HepG2 (cell line): ENCODE results near the gene RAB3B. TPM values are rescaled to one million over a fixed set of nuclear protein-coding genes. Genes with fewer than 3 reads are reported as not detected.

ENCODE experiments used
- ARNT2 ChIP-seq: sonication (generic); formaldehyde crosslinking; IDR thresholded peaks from 2 replicates; pipeline ENCODE4 v1.8.0; 2022; ENCODE audit warnings: mild to moderate bottlenecking, low read depth, missing genetic modification reagents, moderate library complexity
- CBX2 ChIP-seq, 2 experiments: fragments of 200-600 bp in 1 of 2; sonication (generic); formaldehyde crosslinking in 1 of 2; IDR thresholded peaks; 2 replicates each; pipeline versions ENCODE4 v1.7.0 to v1.8.1; 2018 to 2022; ENCODE audit warnings: low read depth in 2 of 2, low read length in 1 of 2, mild to moderate bottlenecking in 1 of 2, missing genetic modification reagents in 1 of 2
- FOXM1 ChIP-seq: sonication (generic); formaldehyde crosslinking; IDR thresholded peaks from 2 replicates; pipeline ENCODE4 v1.5.0; 2020; ENCODE audit warnings: missing genetic modification reagents
- GTF2F1 ChIP-seq: fragments of 150-350 bp; IDR thresholded peaks from 2 replicates; pipeline ENCODE4 v1.6.1; 2014; ENCODE audit warnings: low read length
- MAFK ChIP-seq, 2 experiments: IDR thresholded peaks in 1 of 2; conservative IDR thresholded peaks in 1 of 2; 2 replicates each; pipeline ENCODE4 v1.6.1; 2011; ENCODE audit warnings: improper control_type of control experiment in 2 of 2, low read length in 2 of 2
- MZF1 ChIP-seq: sonication (generic); formaldehyde crosslinking; IDR thresholded peaks from 2 replicates; pipeline ENCODE4 v1.8.1; 2023; ENCODE audit warnings: mild to moderate bottlenecking, missing genetic modification reagents, borderline replicate concordance
- NFAT5 ChIP-seq: sonication (generic); formaldehyde crosslinking; IDR thresholded peaks from 2 replicates; pipeline ENCODE4 v1.4.0; 2020; ENCODE audit warnings: missing genetic modification reagents
- SP5 ChIP-seq: IDR thresholded peaks from 2 replicates; pipeline ENCODE4 v1.6.1; 2016; ENCODE audit warnings: low read depth, borderline replicate concordance
- TEAD3 ChIP-seq: optimal IDR thresholded peaks from 2 replicates; pipeline ENCODE3; 2016; ENCODE audit warnings: borderline replicate concordance
- TFAP4 ChIP-seq: sonication (generic); IDR thresholded peaks from 2 replicates; pipeline ENCODE4 v1.6.1; 2016; ENCODE audit warnings: low read depth, borderline replicate concordance
- THYN1 ChIP-seq: sonication (generic); formaldehyde crosslinking; IDR thresholded peaks from 2 replicates; pipeline ENCODE4 v1.8.1; 2023; ENCODE audit warnings: low read depth, mild to moderate bottlenecking, moderate library complexity, missing genetic modification reagents, borderline replicate concordance
- U2AF2 ChIP-seq: fragments of 200-400 bp; formaldehyde crosslinking; IDR thresholded peaks from 2 replicates; pipeline ENCODE4 v1.6.1; 2017; ENCODE audit warnings: low read depth, mild to moderate bottlenecking, low read length
- ZFP41 ChIP-seq: sonication (generic); formaldehyde crosslinking; IDR thresholded peaks from 2 replicates; pipeline ENCODE4 v1.4.0; 2020; ENCODE audit warnings: mild to moderate bottlenecking, missing genetic modification reagents, borderline replicate concordance
- ZNF577 ChIP-seq: sonication (generic); formaldehyde crosslinking; IDR thresholded peaks from 2 replicates; pipeline ENCODE4 v1.4.0; 2020; ENCODE audit warnings: mild to moderate bottlenecking, low read depth, missing genetic modification reagents, borderline replicate concordance
- ZNF678 ChIP-seq: sonication (generic); formaldehyde crosslinking; IDR thresholded peaks from 2 replicates; pipeline ENCODE4 v1.4.0; 2020; ENCODE audit warnings: mild to moderate bottlenecking, missing genetic modification reagents
- ZNF713 ChIP-seq: sonication (generic); formaldehyde crosslinking; IDR thresholded peaks from 2 replicates; pipeline ENCODE4 v1.4.0; 2020; ENCODE audit warnings: mild to moderate bottlenecking, missing genetic modification reagents
- ZNF776 ChIP-seq: sonication (generic); formaldehyde crosslinking; IDR thresholded peaks from 2 replicates; pipeline ENCODE4 v1.4.0; 2020; ENCODE audit warnings: mild to moderate bottlenecking, missing genetic modification reagents
- ZNF792 ChIP-seq: IDR thresholded peaks from 2 replicates; pipeline ENCODE4 v1.6.1; 2016
- polyA plus RNA-seq, 8 experiments: library from polyadenylated mRNA; depleted of rRNA in 3 of 8; stranded (reverse) in 7 of 8; unstranded in 1 of 8; fragments of >200 nt; fragmentation: Illumina TruSeq in 4 of 8; extraction: Trizol in 4 of 8; gene quantifications; 2 replicates each; pipeline versions ENCODE4 v1.2.1 to v1.2.3, GENCODE V29; 2011 to 2016; ENCODE audit warnings: low read depth in 4 of 8, missing spikeins in 1 of 8, mixed read lengths in 1 of 8; ENCODE audit not compliant: insufficient read depth in 1 of 8
- total RNA-seq, 5 experiments: library from RNA; depleted of rRNA; stranded (reverse); fragments of >200 nt; fragmentation: Illumina TruSeq; extraction: Trizol; gene quantifications; 2 replicates each; pipeline ENCODE4 v1.2.3, GENCODE V29; 2016; ENCODE audit warnings: low read depth in 1 of 5
- TF ChIP-seq, protein P1 (sequence below): sonication (generic); formaldehyde crosslinking; IDR thresholded peaks from 2 replicates; pipeline ENCODE4 v1.4.0; 2020; ENCODE audit warnings: missing genetic modification reagents
- TF ChIP-seq, protein P2 (sequence below): sonication (generic); formaldehyde crosslinking; IDR thresholded peaks from 2 replicates; pipeline ENCODE4 v1.4.0; 2020; ENCODE audit warnings: missing genetic modification reagents

RAB3B gene
- total and polyA plus RNA-seq, 2 of the 13 experiments (the other 11 are each of a cell fraction or from before 2014, with no cell fraction given) = 1.0 to 1.2 TPM

DNA sequence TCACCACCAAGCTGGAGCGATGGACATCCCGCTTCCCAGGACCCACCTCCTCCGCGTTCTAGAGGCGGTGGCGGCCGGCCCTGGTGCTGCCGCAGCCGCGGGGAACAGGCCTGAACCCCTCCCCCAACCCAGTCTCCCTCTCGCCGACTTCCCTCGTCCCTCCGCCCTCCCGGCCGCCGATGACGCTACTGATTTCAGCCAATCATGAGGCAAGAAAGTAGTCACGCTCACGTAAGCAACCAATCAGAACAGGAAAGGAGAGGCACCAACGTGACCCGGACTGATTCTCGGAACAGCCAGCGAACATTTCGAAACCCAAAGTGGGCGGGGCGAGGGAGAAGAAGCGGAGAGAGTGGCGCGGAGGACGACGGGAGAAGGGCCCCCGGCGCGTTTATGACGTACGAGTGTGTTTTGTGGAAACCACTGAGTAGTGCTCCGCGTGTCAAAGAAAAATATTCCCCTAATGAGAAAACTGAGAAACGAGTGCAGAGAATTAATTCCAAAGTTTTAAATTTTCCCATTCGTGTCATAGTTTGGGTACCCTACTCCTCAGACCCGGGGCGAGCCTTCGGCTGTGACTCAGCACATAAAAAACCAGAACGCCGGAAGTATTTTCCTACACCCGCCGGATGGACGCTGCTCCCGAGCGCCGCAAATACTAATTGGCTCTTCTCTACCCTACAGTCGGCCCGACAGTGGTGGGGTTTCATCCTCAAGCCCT, 111.7 kb downstream of the RAB3B start, which contains the start of gene NRDC (continued):
- TF ChIP-seq TFAP4 (peak; percentile 39; the same call in 1 of the 2 replicates), GTF2F1 (peak; percentile 70), ZNF792 (CRISPR knock-in tag) (0 out of 2 replicates have a peak, but pooled peaks have one; percentile 68), ZNF713 (CRISPR knock-in tag) (no peak), ARNT2 (CRISPR knock-in tag) (0 out of 2 replicates have a peak, but pooled peaks have one; percentile 84), TEAD3 (CRISPR knock-in tag) (peak; percentile 32), SP5 (CRISPR knock-in tag) (peak; percentile 68), ZNF776 (CRISPR knock-in tag) (no peak), U2AF2 (0 out of 2 replicates have a peak, but pooled peaks have one; percentile 42), FOXM1 (no peak), ZNF577 (CRISPR knock-in tag) (0 out of 2 replicates have a peak, but pooled peaks have one; percentile 53), NFAT5 (0 out of 2 replicates have a peak, but pooled peaks have one; percentile 49), MZF1 (CRISPR knock-in tag) (no peak), CBX2 (IDR thresholded peaks at IDR 0.05; ENCODE audit: low read depth, low read length) (no peak), CBX2 (CRISPR knock-in tag; IDR thresholded peaks at IDR 0.05; ENCODE audit: low read depth) (no peak), ZFP41 (CRISPR knock-in tag) (no peak), THYN1 (CRISPR knock-in tag) (no peak), MAFK (conservative IDR thresholded peaks at IDR 0.05 in 1 of 2, IDR thresholded peaks at IDR 0.05 in 1 of 2; ENCODE audit: low read length in 2 of 2) (peak; percentile 26 to 57; a peak in 3 of 4 replicates), ZNF678 (CRISPR knock-in tag) (no peak)
- TF ChIP-seq, protein P1, sequence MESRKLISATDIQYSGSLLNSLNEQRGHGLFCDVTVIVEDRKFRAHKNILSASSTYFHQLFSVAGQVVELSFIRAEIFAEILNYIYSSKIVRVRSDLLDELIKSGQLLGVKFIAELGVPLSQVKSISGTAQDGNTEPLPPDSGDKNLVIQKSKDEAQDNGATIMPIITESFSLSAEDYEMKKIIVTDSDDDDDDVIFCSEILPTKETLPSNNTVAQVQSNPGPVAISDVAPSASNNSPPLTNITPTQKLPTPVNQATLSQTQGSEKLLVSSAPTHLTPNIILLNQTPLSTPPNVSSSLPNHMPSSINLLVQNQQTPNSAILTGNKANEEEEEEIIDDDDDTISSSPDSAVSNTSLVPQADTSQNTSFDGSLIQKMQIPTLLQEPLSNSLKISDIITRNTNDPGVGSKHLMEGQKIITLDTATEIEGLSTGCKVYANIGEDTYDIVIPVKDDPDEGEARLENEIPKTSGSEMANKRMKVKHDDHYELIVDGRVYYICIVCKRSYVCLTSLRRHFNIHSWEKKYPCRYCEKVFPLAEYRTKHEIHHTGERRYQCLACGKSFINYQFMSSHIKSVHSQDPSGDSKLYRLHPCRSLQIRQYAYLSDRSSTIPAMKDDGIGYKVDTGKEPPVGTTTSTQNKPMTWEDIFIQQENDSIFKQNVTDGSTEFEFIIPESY (CRISPR knock-in tag) = 0 out of 2 replicates have a peak, but pooled peaks have one; percentile 17
- TF ChIP-seq, protein P2, sequence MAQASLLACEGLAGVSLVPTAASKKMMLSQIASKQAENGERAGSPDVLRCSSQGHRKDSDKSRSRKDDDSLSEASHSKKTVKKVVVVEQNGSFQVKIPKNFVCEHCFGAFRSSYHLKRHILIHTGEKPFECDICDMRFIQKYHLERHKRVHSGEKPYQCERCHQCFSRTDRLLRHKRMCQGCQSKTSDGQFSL (CRISPR knock-in tag) = no peak
